Breast epithelium (tissue), 4 donors: Measurements from ENCODE around the gene SPTLC1. TPM values are rescaled to one million over a fixed set of nuclear protein-coding genes. Genes with fewer than 3 reads are reported as not detected.
"Not testable (repeated sequence)": the region's sequence is repeated elsewhere in the genome, so short reads cannot be mapped to it uniquely, and the experiment has no call there.

ENCODE experiments used
- DNase-seq, 2 donors: peaks; one replicate each; pipeline ENCODE4 v3.0.0-alpha.2; 2019; ENCODE audit warnings: low spot score in 2 of 2
- H3K27ac ChIP-seq, 2 donors: fragments of 200-600 bp; sonication (generic) in 1 of 2; one replicate each; pipeline ENCODE4 v1.5.1; 2016 to 2019; ENCODE audit warnings: mild to moderate bottlenecking in 1 of 2
- H3K27me3 ChIP-seq, 2 donors: fragments of 200-600 bp; sonication (generic) in 1 of 2; one replicate each; pipeline versions ENCODE4 v1.5.1 to v1.6.0; 2017 to 2019; ENCODE audit warnings: control low read depth in 1 of 2, mild to moderate bottlenecking in 1 of 2
- H3K36me3 ChIP-seq: fragments of 200-600 bp; one replicate; pipeline ENCODE4 v1.5.1; 2019
- H3K4me1 ChIP-seq, 2 donors: fragments of 200-600 bp; sonication (generic); one replicate each; pipeline ENCODE4 v1.5.1; 2016 to 2019; ENCODE audit warnings: control low read depth in 1 of 2
- H3K4me3 ChIP-seq, 3 donors: fragments of 200-600 bp; sonication (generic); 1 replicate in 2 of 3; 2 replicates in 1 of 3; pipeline ENCODE4 v1.5.1; 2016 to 2019; ENCODE audit warnings: mild to moderate bottlenecking in 3 of 3, moderate library complexity in 2 of 3
- H3K9me3 ChIP-seq, 2 donors: fragments of 200-600 bp; sonication (generic) in 1 of 2; one replicate each; pipeline ENCODE4 v1.5.1; 2016 to 2019; ENCODE audit warnings: control low read depth in 1 of 2
- POLR2A ChIP-seq: fragments of 450-650 bp; IDR thresholded peaks from one replicate; pipeline ENCODE4 v1.6.1; 2016; ENCODE audit warnings: antibody characterized with exemption, mild to moderate bottlenecking, moderate library complexity
- POLR2AphosphoS5 ChIP-seq, 3 donors: sonication (generic); formaldehyde crosslinking; IDR thresholded peaks; one replicate each; pipeline ENCODE4 v1.6.1; 2017; ENCODE audit warnings: antibody characterized with exemption in 3 of 3
- intact Hi-C: fragments of 100-400 bp; cut with DNase I; formaldehyde crosslinking; loops from one replicate; pipeline ENCODE4 v1.15.1; 2023; ENCODE audit warnings: low total_unique reads
- total RNA-seq, 3 donors: library from RNA; depleted of rRNA; stranded (reverse); fragments of >200 nt; gene quantifications; one replicate each; pipeline ENCODE4 v1.1.0, GENCODE V29; 2016
- TF ChIP-seq, protein P1 (sequence below), 3 donors: fragments of 450-650 bp; IDR thresholded peaks; one replicate each; pipeline ENCODE4 v1.5.1; 2016 to 2017; ENCODE audit warnings: antibody characterized with exemption in 3 of 3, mild to moderate bottlenecking in 3 of 3, moderate library complexity in 3 of 3

Gene SPTLC1
- total RNA-seq, 3 donors from 2014 or later, result 89.8 to 109 (median 99.7) TPM

DNA sequence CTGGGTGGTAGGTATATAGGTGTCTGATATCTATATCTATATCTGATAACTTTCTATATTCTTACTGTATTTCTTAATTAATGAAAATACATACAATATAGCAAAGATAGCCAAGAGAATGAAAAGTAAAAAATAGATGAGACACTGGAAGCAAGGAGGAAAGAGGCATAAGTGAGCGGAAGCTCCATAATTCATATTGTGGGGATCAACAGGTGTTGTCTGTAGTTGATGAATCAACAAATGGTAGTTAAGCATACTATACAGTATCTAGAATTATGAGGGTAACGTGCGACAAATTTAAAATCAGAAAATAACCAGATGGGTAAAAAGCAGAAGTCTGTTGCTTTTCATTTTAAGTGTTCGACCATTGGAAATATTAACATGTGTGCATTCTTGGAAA, 7.1 kb downstream of the SPTLC1 start:
- intact Hi-C loops, result no loop called here
- no peak overlapping the region for H3K27ac ChIP-seq
- no peak for DNase-seq
- H3K4me1 ChIP-seq, result no peaks in the 10 kb centered on the region
- H3K36me3 ChIP-seq, result no peaks in the 10 kb centered on the region
- no peaks in the 10 kb centered on the region for H3K27me3 ChIP-seq
- H3K4me3 ChIP-seq, result no peak overlapping the region
- TF ChIP-seq POLR2AphosphoS5 (IDR thresholded peaks at IDR 0.05) (no peak), POLR2A (no peak)
- TF ChIP-seq, protein P1, sequence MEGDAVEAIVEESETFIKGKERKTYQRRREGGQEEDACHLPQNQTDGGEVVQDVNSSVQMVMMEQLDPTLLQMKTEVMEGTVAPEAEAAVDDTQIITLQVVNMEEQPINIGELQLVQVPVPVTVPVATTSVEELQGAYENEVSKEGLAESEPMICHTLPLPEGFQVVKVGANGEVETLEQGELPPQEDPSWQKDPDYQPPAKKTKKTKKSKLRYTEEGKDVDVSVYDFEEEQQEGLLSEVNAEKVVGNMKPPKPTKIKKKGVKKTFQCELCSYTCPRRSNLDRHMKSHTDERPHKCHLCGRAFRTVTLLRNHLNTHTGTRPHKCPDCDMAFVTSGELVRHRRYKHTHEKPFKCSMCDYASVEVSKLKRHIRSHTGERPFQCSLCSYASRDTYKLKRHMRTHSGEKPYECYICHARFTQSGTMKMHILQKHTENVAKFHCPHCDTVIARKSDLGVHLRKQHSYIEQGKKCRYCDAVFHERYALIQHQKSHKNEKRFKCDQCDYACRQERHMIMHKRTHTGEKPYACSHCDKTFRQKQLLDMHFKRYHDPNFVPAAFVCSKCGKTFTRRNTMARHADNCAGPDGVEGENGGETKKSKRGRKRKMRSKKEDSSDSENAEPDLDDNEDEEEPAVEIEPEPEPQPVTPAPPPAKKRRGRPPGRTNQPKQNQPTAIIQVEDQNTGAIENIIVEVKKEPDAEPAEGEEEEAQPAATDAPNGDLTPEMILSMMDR (IDR thresholded peaks at IDR 0.05), result no peak
- peaks cover 0 to 3% of the 10 kb centered on the region in 2 donors for H3K9me3 ChIP-seq

DNA sequence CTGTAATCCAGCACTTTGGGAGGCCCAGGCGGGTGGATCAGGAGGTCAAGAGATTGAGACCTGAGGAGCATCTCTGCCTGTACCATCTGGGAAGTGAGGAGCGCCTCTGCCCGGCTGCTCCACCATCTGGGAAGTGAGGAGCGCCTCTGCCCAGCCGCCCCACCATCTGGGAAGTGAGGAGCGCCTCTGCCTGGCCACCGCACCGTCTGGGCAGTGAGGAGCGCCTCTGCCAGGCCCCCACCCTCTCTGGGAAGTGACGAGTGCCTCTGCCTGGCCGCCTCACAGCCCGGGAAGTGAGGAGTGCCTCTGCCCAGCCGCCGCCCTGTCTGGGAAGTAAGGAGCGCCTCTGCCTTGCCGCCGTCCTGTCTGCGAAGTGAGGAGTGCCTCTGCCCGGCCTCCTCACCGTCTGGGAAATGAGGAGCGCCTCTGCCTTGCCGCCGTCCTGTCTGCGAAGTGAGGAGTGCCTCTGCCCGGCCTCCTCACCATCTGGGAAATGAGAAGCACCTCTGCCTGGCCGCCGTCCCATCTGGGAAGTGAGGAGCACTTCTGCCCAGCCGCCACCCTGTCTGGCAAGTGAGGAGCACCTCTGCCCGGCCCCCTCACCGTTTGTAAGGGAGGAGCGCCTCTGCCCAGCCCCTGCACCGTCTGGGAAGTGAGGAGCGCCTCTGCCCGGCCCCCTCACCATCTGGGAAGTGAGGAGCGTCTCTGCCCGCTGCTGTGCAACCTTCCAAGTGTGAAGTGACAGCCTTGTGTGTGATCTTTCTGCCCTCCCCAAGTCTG, 9.6 kb downstream of the SPTLC1 start:
- H3K27ac ChIP-seq, H3K9me3 ChIP-seq, H3K27me3 ChIP-seq, H3K4me1 ChIP-seq, H3K36me3 ChIP-seq, DNase-seq, intact Hi-C loops, H3K4me3 ChIP-seq: not testable (repeated sequence)

DNA sequence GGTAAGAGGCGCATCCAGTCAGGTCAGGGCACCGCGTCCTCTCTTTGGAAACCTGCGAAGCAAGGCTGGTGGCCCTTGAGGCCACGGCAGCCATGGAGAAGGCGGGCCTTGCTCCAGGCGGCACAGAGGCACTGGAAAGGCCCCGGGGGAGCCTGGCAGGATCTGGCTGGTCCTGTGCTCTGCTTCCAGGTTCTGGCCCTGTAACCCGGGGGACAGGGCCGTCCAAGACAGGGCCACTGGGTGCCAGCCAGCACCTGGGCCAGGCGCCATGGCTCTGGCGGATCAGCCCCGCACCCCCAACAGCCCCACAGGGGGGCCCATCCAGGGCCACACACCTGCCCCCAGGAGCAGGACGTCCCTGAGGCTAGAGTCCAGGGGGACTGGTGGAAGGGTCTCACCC, 11.6 kb downstream of the SPTLC1 start:
- H3K27me3 ChIP-seq, DNase-seq, H3K9me3 ChIP-seq, H3K27ac ChIP-seq, H3K4me3 ChIP-seq, H3K4me1 ChIP-seq, intact Hi-C loops, H3K36me3 ChIP-seq: not testable (repeated sequence)

GRCh38 chr9:92100237-92100911, 14.8 kb downstream of the SPTLC1 start:
- no peak for DNase-seq
- Histone ChIP-seq H3K4me3 (no peak overlapping the region), H3K36me3 (no peaks in the 10 kb centered on the region), H3K9me3 (peaks cover 0 to 3% of the 10 kb centered on the region in 2 donors), H3K27me3 (no peaks in the 10 kb centered on the region), H3K27ac (no peak overlapping the region), H3K4me1 (no peaks in the 10 kb centered on the region)
- TF ChIP-seq, protein P1 (IDR thresholded peaks at IDR 0.05), result no peak
- TF ChIP-seq POLR2AphosphoS5 (IDR thresholded peaks at IDR 0.05) (no peak), POLR2A (no peak)
- intact Hi-C loops, result no loop called here

DNA sequence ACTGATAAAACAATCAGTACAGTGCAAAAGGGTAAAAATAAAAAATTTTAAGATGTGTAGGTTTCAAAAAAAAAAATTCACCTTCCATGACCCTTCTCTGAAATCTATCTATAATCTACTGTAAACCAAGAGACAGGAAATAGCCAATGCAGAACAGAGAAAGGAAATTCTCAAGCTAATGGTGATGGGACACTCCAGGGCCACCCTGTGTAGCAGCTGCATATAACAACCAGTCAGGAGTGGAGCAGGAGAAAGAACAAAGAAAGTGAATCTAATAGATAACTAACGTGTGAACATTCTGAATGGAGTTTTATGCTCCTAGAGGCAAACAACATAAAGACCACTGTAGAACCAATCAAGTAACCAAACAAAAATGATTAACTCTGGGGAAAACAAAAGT, 16.6 kb downstream of the SPTLC1 start:
- H3K36me3 ChIP-seq, result no peaks in the 10 kb centered on the region
- intact Hi-C loops, result no loop called here
- no peak overlapping the region for H3K27ac ChIP-seq
- H3K4me1 ChIP-seq, result no peaks in the 10 kb centered on the region
- TF ChIP-seq, protein P1 (IDR thresholded peaks at IDR 0.05), result no peak
- H3K9me3 ChIP-seq, result peaks cover 0 to 3% of the 10 kb centered on the region in 2 donors
- H3K4me3 ChIP-seq, result peak overlapping the region in 2 of 3 donors; percentile 36 to 64
- no peaks in the 10 kb centered on the region for H3K27me3 ChIP-seq
- no peak for DNase-seq

GRCh38 chr9:92097997-92098482, 17.2 kb downstream of the SPTLC1 start:
- intact Hi-C loops, result no loop called here
- H3K4me1 ChIP-seq, result no peaks in the 10 kb centered on the region
- H3K27me3 ChIP-seq, result no peaks in the 10 kb centered on the region
- peak overlapping the region; percentile 35 to 39 for H3K27ac ChIP-seq
- H3K9me3 ChIP-seq, result no peaks in the 10 kb centered on the region
- DNase-seq, result peak; percentile 77 to 90
- H3K36me3 ChIP-seq, result no peaks in the 10 kb centered on the region
- peak overlapping the region; percentile 4 to 64 (median 36) for H3K4me3 ChIP-seq
- TF ChIP-seq, protein P1 (IDR thresholded peaks at IDR 0.05), result no peak
- TF ChIP-seq POLR2AphosphoS5 (IDR thresholded peaks at IDR 0.05), result peak in 2 of 3 donors; percentile 38 to 70
